Rectal smooth muscle tissue (tissue), 1 donor: Measurements from ENCODE around the gene SLC7A5.
"Not testable (repeated sequence)": the region's sequence is repeated elsewhere in the genome, so short reads cannot be mapped to it uniquely, and the experiment has no call there.

Experiments used
- H3K27ac ChIP-seq: one replicate; pipeline ENCODE4 v1.7.0; 2013; ENCODE audit warnings: low read depth, low read length, inconsistent platforms
- H3K27me3 ChIP-seq: one replicate; pipeline ENCODE4 v1.7.0; 2013; ENCODE audit warnings: low read length; ENCODE audit not compliant: control insufficient read depth, insufficient read depth
- H3K36me3 ChIP-seq: one replicate; pipeline ENCODE4 v1.7.0; 2013; ENCODE audit warnings: low read length; ENCODE audit not compliant: control insufficient read depth, insufficient read depth
- H3K4me1 ChIP-seq: one replicate; pipeline ENCODE4 v1.7.0; 2013; ENCODE audit warnings: low read length; ENCODE audit not compliant: control insufficient read depth, insufficient read depth
- H3K4me3 ChIP-seq: one replicate; pipeline ENCODE4 v1.7.0; 2013; ENCODE audit warnings: low read length
- H3K9ac ChIP-seq: one replicate; pipeline ENCODE4 v1.7.0; 2013; ENCODE audit warnings: low read length

The SLC7A5 gene

GRCh38 chr16:87881324-87882200 lies 12.3 kb upstream of the SLC7A5 start:
- no peaks in the 10 kb centered on the region for H3K27me3 ChIP-seq
- H3K4me3 ChIP-seq: no peak overlapping the region
- no peaks in the 10 kb centered on the region for H3K36me3 ChIP-seq
- no peaks in the 10 kb centered on the region for H3K4me1 ChIP-seq
- no peak overlapping the region for H3K9ac ChIP-seq
- no peak overlapping the region for H3K27ac ChIP-seq

- Histone ChIP-seq H3K36me3 (no peaks in the 10 kb centered on the region), H3K27ac (no peak overlapping the region), H3K27me3 (no peaks in the 10 kb centered on the region), H3K4me3 (no peak overlapping the region), H3K4me1 (no peaks in the 10 kb centered on the region), H3K9ac (no peak overlapping the region)
These were observed 10.9 kb upstream of the SLC7A5 start for GRCh38 chr16:87880117-87880696.

GRCh38 chr16:87879411-87880013 lies 10.2 kb upstream of the SLC7A5 start:
- not testable (repeated sequence) for H3K27me3 ChIP-seq, H3K9ac ChIP-seq, H3K4me3 ChIP-seq, H3K4me1 ChIP-seq, H3K27ac ChIP-seq, H3K36me3 ChIP-seq

GRCh38 chr16:87878704-87879103 lies 9.4 kb upstream of the SLC7A5 start:
- H3K4me3 ChIP-seq: no peak overlapping the region
- H3K36me3 ChIP-seq: no peaks in the 10 kb centered on the region
- H3K4me1 ChIP-seq: no peaks in the 10 kb centered on the region
- H3K9ac ChIP-seq: no peak overlapping the region
- no peak overlapping the region for H3K27ac ChIP-seq
- no peaks in the 10 kb centered on the region for H3K27me3 ChIP-seq

DNA sequence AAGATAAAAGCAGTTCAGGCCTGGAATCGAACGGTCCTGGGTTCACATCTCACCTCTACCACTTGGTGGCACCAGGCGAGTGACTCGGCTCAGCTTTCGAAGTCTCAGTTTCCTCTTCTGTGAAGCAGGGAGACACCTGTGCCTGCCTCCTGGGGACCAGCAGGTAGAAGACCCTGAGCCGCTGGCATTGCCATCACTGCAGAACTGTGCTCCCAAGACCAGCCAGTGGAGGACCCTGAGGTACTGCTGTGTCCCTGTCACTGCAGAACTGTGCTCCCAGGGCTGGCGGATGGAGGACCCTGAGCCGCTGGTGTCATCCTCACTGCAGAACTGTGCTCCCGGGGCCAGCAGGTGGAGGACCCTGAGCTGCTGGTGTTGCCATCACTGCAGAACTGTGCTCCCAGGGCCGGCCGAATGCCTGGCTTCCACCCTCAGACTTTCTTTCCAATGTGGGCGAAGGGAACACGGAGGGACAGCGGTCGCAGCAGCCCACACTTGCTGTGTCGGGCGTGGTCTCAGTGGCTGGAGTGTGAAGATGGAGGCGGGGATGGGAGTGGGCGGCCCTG lies 8.7 kb upstream of the SLC7A5 start:
- Histone ChIP-seq H3K9ac (no peak overlapping the region), H3K4me3 (no peak overlapping the region), H3K4me1 (no peaks in the 10 kb centered on the region), H3K27ac (no peak overlapping the region), H3K27me3 (no peaks in the 10 kb centered on the region), H3K36me3 (no peaks in the 10 kb centered on the region)

GRCh38 chr16:87874639-87875427 lies 5.5 kb upstream of the SLC7A5 start:
- H3K27ac ChIP-seq: no peak overlapping the region
- H3K27me3 ChIP-seq: no peaks in the 10 kb centered on the region
- no peak overlapping the region for H3K9ac ChIP-seq
- H3K36me3 ChIP-seq: no peaks in the 10 kb centered on the region
- no peak overlapping the region for H3K4me3 ChIP-seq
- no peaks in the 10 kb centered on the region for H3K4me1 ChIP-seq

DNA sequence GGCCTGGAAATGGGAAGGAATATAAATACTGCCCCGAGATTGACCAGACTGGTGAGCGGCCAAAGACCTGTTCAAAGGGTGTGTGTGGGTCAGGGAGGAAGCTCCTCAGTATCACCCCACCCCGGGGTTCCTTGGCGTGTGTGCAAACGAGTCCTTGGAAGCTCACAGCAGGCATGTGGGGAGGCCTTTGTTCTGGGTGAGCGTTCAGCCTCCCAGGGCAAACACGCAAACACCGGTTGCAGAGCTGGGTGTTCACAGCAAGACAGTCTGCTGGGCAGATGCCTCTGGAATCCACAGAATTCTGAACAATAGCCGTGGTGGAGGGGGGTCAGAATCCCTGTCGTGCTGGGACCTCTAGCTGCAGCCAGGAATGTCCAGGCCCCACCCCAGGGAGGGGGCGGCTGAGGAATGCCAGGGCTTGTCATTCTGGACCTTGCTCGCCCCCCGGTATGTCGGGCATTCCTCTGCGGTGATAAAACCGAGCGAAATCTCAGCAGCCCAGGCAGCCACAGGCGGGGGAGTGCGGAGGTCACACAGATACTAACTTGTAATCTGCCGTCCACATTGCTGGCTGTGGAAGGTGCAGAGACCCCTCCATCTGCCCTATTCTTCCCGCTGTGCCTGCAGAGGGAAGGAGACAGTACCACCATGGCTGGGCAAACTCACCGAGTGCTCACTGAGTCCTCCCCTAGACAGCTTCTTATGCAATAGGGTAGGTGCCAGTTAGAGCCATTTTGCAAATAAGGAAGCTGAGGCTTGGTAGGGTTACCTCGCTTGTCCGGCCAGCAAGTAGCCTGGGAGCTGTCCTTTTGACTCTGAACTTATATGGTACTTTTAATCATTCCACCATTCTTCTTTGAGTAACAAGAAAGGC lies 1.3 kb upstream of the SLC7A5 start:
- not testable (repeated sequence) for H3K4me3 ChIP-seq, H3K36me3 ChIP-seq, H3K9ac ChIP-seq, H3K4me1 ChIP-seq, H3K27me3 ChIP-seq
- H3K27ac ChIP-seq: peak overlapping the region; percentile 58

DNA sequence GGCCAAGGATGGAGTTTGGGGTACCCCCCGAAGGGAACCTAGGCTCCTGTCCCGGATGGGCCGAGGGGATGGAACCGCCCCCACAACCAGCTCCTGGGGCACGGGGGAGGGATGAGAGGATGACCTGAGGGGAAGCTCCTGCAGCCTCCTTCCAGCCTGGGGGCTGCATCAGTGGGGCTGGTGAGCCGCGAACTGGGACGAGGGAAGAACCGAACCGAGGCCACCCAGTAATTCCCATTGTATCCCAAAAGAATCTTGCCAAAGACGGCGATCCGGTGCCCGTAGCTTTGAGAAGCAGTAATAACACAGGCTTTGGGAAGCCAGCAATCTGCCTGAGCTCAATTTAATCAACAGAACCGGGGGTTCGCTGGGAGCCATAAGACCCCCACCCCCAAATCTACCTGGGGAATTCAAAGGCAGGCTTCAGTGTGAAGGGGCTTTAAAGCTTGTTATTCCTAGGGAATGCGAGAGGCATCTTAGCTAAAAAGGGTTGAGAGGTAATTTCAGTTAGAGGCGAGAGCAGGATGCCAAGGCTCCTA lies 641 bp upstream of the SLC7A5 start:
- H3K4me1 ChIP-seq, H3K4me3 ChIP-seq, H3K27me3 ChIP-seq, H3K9ac ChIP-seq, H3K36me3 ChIP-seq: not testable (repeated sequence)
- H3K27ac ChIP-seq: peak overlapping the region; percentile 61

GRCh38 chr16:87868254-87869029 lies 865 bp downstream of the SLC7A5 start:
- H3K27ac ChIP-seq: peak overlapping the region; percentile 56
- not testable (repeated sequence) for H3K9ac ChIP-seq

GRCh38 chr16:87865902-87866555 lies 3.3 kb downstream of the SLC7A5 start:
- H3K36me3 ChIP-seq, H3K9ac ChIP-seq, H3K4me1 ChIP-seq, H3K4me3 ChIP-seq, H3K27me3 ChIP-seq: not testable (repeated sequence)
- H3K27ac ChIP-seq: peak overlapping the region; percentile 72

More at GRCh38 chr16:87868254-87869029, 865 bp downstream of the SLC7A5 start:
- H3K4me3 ChIP-seq: peak overlapping the region; percentile 61
- not testable (repeated sequence) for H3K36me3 ChIP-seq, H3K27me3 ChIP-seq, H3K4me1 ChIP-seq
